ENCODE measurements around the gene KIF26A. TPM values are rescaled to one million over a fixed set of nuclear protein-coding genes. Genes with fewer than 3 reads are reported as not detected.

KIF26A gene
- total and polyA plus RNA-seq, 2 of the 4 experiments (the other 2 are of a cell fraction), result not detected

GRCh38 chr14:104096751-104097700, 41.4 kb upstream of the KIF26A start (continued):
- no peak for TF ChIP-seq MXI1 (IDR thresholded peaks at IDR 0.05; ENCODE audit: borderline replicate concordance, low read depth, low read length)

- H3K18ac ChIP-seq (ENCODE audit: low read depth, low read length), result no peak overlapping the region
- no peak overlapping the region for H3K27ac ChIP-seq (ENCODE audit: insufficient read depth, low read length)
- H3K23ac ChIP-seq (ENCODE audit: low read depth, low read length), result no peak overlapping the region
- H2BK120ac ChIP-seq (ENCODE audit: low read depth, low read length), result no peak overlapping the region
- H3K79me1 ChIP-seq (ENCODE audit: low read depth in 1 of 2, low read length in 2 of 2), result no peaks in the 10 kb centered on the region
- no peaks in the 10 kb centered on the region for H4K20me1 ChIP-seq (ENCODE audit: insufficient read depth, low read length)
- no peak overlapping the region for H3K14ac ChIP-seq (replicated peaks; ENCODE audit: low read depth, low read length)
- intact Hi-C loops (cut with micrococcal nuclease), result no loop called here
- no peak overlapping the region for H4K5ac ChIP-seq (ENCODE audit: low read depth, low read length)
- H3K4me3 ChIP-seq (ENCODE audit: insufficient read depth, low read depth, low read length), result no peak overlapping the region
- TF ChIP-seq, protein P1, sequence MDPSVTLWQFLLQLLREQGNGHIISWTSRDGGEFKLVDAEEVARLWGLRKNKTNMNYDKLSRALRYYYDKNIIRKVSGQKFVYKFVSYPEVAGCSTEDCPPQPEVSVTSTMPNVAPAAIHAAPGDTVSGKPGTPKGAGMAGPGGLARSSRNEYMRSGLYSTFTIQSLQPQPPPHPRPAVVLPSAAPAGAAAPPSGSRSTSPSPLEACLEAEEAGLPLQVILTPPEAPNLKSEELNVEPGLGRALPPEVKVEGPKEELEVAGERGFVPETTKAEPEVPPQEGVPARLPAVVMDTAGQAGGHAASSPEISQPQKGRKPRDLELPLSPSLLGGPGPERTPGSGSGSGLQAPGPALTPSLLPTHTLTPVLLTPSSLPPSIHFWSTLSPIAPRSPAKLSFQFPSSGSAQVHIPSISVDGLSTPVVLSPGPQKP (IDR thresholded peaks at IDR 0.05; ENCODE audit: borderline replicate concordance, low read depth, low read length), result no peak
- TF ChIP-seq NFE2L2 (IDR thresholded peaks at IDR 0.05; ENCODE audit: low read depth, low read length), result no peak
- no peak for TF ChIP-seq MAZ (IDR thresholded peaks at IDR 0.05; ENCODE audit: borderline replicate concordance, low read depth, low read length)
- no peak overlapping the region for H2AK9ac ChIP-seq (replicated peaks; ENCODE audit: low read depth, low read length, poor library complexity)
- no peak overlapping the region for H2BK20ac ChIP-seq (ENCODE audit: low read depth, low read length)
- no peak overlapping the region for H2AK5ac ChIP-seq (ENCODE audit: low read depth, low read length)
- H3K36me3 ChIP-seq (ENCODE audit: control insufficient read depth, insufficient read depth, low read length), result no peaks in the 10 kb centered on the region
- no TSS peak for BruUV-seq (replicated peaks)
- in situ Hi-C loops (cut with MboI; ENCODE audit: low sequenced_read_pairs), result loop anchor here (25.0 kb wide), 2 partner anchors 464 to 539 kb away; no protein-coding TSS in a partner anchor
- ChIA-PET POLR2A (ENCODE audit: unreplicated experiment) (no interaction called here), CTCF (no interaction called here)
- DNase-seq (no peak), ATAC-seq (ENCODE audit: low read depth) (no peak)
- H2BK5ac ChIP-seq (ENCODE audit: low read depth, low read length, poor library complexity, severe bottlenecking), result no peak overlapping the region
- H3K9ac ChIP-seq (ENCODE audit: low read depth, low read length), result no peak overlapping the region
- H2BK15ac ChIP-seq (ENCODE audit: low read depth, low read length), result no peak overlapping the region
- no peaks in the 10 kb centered on the region for H3K9me3 ChIP-seq (ENCODE audit: control insufficient read depth, insufficient read depth, low read length)
- H3K4me1 ChIP-seq (ENCODE audit: control insufficient read depth, insufficient read depth, low read length), result no peaks in the 10 kb centered on the region
- dilution Hi-C loops (cut with HindIII; ENCODE audit: low sequenced_read_pairs, unreplicated experiment), result no loop called here
- no peak overlapping the region for H3K56ac ChIP-seq (ENCODE audit: extremely low read depth, insufficient read depth, low read length)
- H2AFZ ChIP-seq (replicated peaks; ENCODE audit: low read length, poor library complexity), result no peak overlapping the region
- H4K8ac ChIP-seq (ENCODE audit: low read depth in 2 of 2, low read length in 2 of 2), result no peak overlapping the region
- no peak overlapping the region for H3K4me2 ChIP-seq (ENCODE audit: low read depth, low read length)
- H4K91ac ChIP-seq (ENCODE audit: insufficient read depth, low read depth, low read length), result no peak overlapping the region
- H3K4ac ChIP-seq (ENCODE audit: low read depth, low read length), result no peak overlapping the region
- H3K9me1 ChIP-seq (ENCODE audit: insufficient read depth, low read length), result no peaks in the 10 kb centered on the region
- 30% methylated on average over 2 of the region's 25 CpGs; no CpG with 5 or more reads in 1 of the 2 experiments for WGBS, 2 experiments (ENCODE audit: extremely low coverage in 2 of 2, insufficient read length in 1 of 2)
- no peaks in the 10 kb centered on the region for H3K27me3 ChIP-seq (ENCODE audit: control insufficient read depth, insufficient read depth, low read length)
Observed at GRCh38 chr14:104098272-104099095, 39.9 kb upstream of the KIF26A start.

All from IMR-90 (cell line).